OCI-LY1 (cell line): ENCODE results near the gene MSX1.

Source experiments
- CTCF ChIP-seq: fragments of 200-600 bp; sonication (generic), shearing (Covaris generic); IDR thresholded peaks from 2 replicates; pipeline ENCODE4 v1.5.1; 2017; ENCODE audit warnings: mild to moderate bottlenecking, antibody characterized with exemption, low read length, moderate library complexity, mixed read lengths
- EZH2 ChIP-seq: fragments of 200-600 bp; sonication (generic), shearing (Covaris generic); IDR thresholded peaks from 2 replicates; pipeline ENCODE4 v1.8.0; 2017; ENCODE audit warnings: borderline replicate concordance, mixed run types, mild to moderate bottlenecking, antibody characterized with exemption, low read length, moderate library complexity, mixed read lengths

DNA sequence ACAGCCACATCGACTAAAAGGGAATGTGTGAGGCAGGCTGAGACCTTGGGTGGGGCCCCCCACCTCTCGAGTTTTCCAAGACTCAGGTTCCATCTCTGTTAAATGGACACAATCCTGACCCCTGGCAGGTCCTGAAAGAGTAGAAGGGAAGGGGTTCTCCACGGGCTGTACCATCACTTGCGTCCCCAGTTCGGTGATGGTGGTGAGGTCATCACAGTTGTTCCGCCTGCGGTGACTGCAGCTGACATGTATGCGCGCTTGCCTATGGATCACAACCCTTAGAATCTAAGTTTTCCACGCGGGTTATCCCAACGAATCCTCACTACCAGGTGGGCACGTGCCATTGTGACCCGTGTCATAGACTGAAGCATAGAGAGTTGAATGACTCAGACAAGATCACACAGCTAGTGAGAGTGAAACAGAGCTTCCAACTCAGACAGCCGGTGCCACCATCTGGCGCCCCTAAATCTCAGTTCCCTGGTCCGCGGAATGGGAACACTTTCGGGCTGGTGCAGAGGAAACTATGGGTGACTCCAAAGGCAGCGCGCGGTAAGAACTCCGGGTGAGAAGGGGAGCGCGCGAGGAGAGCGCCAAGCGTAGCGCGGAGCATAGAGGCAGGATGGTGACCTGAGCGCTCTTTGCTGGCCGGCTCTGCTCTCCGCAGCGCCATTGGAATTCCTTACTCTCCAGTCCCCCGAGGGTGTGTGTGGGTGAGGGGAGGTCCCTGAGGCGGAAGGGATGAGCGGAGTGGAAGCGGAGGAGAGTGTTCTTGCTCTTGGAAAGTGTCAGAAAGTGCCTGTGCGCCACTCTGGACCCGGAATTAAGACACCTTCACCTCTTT is 10.5 kb downstream of the MSX1 start:
- TF ChIP-seq CTCF, result no peak
- no peak for TF ChIP-seq EZH2
